ENCODE measurements around the gene CLSTN2.

DNA sequence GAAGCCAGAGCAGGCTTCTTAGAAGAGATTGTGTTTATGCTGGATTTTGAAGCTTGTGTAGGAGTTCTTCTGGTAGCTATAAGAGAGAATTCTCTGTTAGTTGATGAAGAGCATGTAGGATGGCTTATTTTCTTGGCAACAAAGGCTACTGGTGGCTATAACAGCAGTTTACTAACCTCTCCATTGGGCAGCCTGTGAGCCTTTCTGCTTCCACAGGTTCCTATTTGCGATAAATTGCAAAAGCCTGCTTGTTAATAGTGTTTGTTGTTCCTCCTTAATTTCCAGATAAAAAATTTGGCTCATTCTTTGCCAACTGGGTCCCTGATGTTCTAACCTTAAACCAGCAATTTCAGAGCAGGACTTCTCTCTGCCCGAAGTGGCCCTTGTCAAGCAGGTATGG lies 452.3 kb downstream of the CLSTN2 start:
- TF ChIP-seq CTCF (IDR thresholded peaks at IDR 0.05; ENCODE audit: poor library complexity) (no peak), EZH2 (IDR thresholded peaks at IDR 0.05; ENCODE audit: borderline replicate concordance) (no peak), EZH2phosphoT487 (IDR thresholded peaks at IDR 0.05; ENCODE audit: low read depth, severe bottlenecking, unreplicated experiment) (no peak)

Measured in hepatocyte (in vitro differentiated cells).